ENCODE measurements around the gene SCNN1G. TPM values are rescaled to one million over a fixed set of nuclear protein-coding genes. Genes with fewer than 3 reads are reported as not detected.

SCNN1G gene
- total and polyA plus RNA-seq, 2 of the 13 experiments (the other 11 are each of a cell fraction or from before 2014, with no cell fraction given) = not detected

GRCh38 chr16:23145608-23146007 lies 36.9 kb upstream of the SCNN1G start:
- no peaks in the 10 kb centered on the region; a peak in 1 of 5 replicates for H3K36me3 ChIP-seq (replicated peaks in 1 of 2; ENCODE audit: control insufficient read depth in 1 of 2, insufficient read depth in 2 of 2, low read length in 2 of 2)
- DNase-seq (ENCODE audit: low spot score) (no peak), ATAC-seq (no peak), FAIRE-seq (no peak)
- no peak overlapping the region for H3K4me3 ChIP-seq (replicated peaks in 1 of 3; ENCODE audit: insufficient read depth in 1 of 3, low read depth in 2 of 3, low read length in 3 of 3)
- H3K79me2 ChIP-seq (ENCODE audit: insufficient read depth, low read length) = peaks cover 80% of the 10 kb centered on the region
- no peaks in the 10 kb centered on the region; a peak in 1 of 5 replicates for H3K27me3 ChIP-seq (ENCODE audit: control insufficient read depth in 1 of 2, insufficient read depth in 2 of 2, low read length in 2 of 2)
- H3K4me1 ChIP-seq (ENCODE audit: insufficient read depth, low read length) = peaks cover 88% of the 10 kb centered on the region
- 79% methylated on average over 3 of the region's 3 CpGs for WGBS (ENCODE audit: low lambda C conversion rate)
- ChIA-PET CTCF (ENCODE audit: low intra/inter-chr PET ratio, low total read pairs) (no interaction called here), POLR2A (interaction anchor here (1.5 kb wide), 1 partner anchor 54 kb away, joined by 3 read pairs; no protein-coding TSS in a partner anchor)
- BruUV-seq (replicated peaks) = TSS peak; percentile 19
- in situ Hi-C loops (cut with HindIII; ENCODE audit: extremely low pct_ligation_motif_present, low pct_unique_long_range_greater_than_20kb) (loop anchor here (10.0 kb wide), 1 partner anchor 61 kb away; no protein-coding TSS in a partner anchor), intact Hi-C loops (cut with micrococcal nuclease; ENCODE audit: unreplicated experiment) (loop anchor here (2.0 kb wide), 1 partner anchor 41 kb away; no protein-coding TSS in a partner anchor)
- H3K4me2 ChIP-seq (ENCODE audit: low read depth, low read length) = no peak overlapping the region
- no peak overlapping the region for H3K9ac ChIP-seq (ENCODE audit: insufficient read depth, low read depth, low read length)
- H3K27ac ChIP-seq (ENCODE audit: extremely low read length, insufficient read depth, low read length) = no peak overlapping the region
- no peak overlapping the region for H2AFZ ChIP-seq (ENCODE audit: low read length)
- H3K9me3 ChIP-seq (ENCODE audit: low read length) = no peaks in the 10 kb centered on the region
- H4K20me1 ChIP-seq (ENCODE audit: insufficient read depth, low read length) = peaks cover 17% of the 10 kb centered on the region
- TF ChIP-seq ZNF782 (CRISPR knock-in tag; IDR thresholded peaks at IDR 0.05; ENCODE audit: borderline replicate concordance) = no peak
- no peak for TF ChIP-seq SKI (IDR thresholded peaks at IDR 0.05; ENCODE audit: partially characterized antibody)
- no peak for TF ChIP-seq ZNF761 (CRISPR knock-in tag; conservative IDR thresholded peaks at IDR 0.05)
- TF ChIP-seq ZFP36 (IDR thresholded peaks at IDR 0.05; ENCODE audit: borderline replicate concordance, low read depth, low read length, partially characterized antibody) = no peak
- TF ChIP-seq ZZZ3 (CRISPR knock-in tag; IDR thresholded peaks at IDR 0.05; ENCODE audit: borderline replicate concordance) = no peak
- no peak for TF ChIP-seq REXO4 (CRISPR knock-in tag; IDR thresholded peaks at IDR 0.05; ENCODE audit: borderline replicate concordance)
- no peak for TF ChIP-seq ZBTB10 (CRISPR knock-in tag; IDR thresholded peaks at IDR 0.05; ENCODE audit: borderline replicate concordance)
- no peak for TF ChIP-seq RFXANK (CRISPR knock-in tag; IDR thresholded peaks at IDR 0.05)
- TF ChIP-seq DBP (CRISPR knock-in tag; IDR thresholded peaks at IDR 0.05; ENCODE audit: not compliant biosample characterization) = no peak
- no peak for TF ChIP-seq TP53 (CRISPR knock-in tag; conservative IDR thresholded peaks at IDR 0.05)
- no peak for TF ChIP-seq ARID4A (CRISPR knock-in tag; IDR thresholded peaks at IDR 0.05; ENCODE audit: borderline replicate concordance)
- no peak for TF ChIP-seq ZUFSP (CRISPR knock-in tag; IDR thresholded peaks at IDR 0.05; ENCODE audit: borderline replicate concordance)
- no peak for TF ChIP-seq EZH2 (conservative IDR thresholded peaks at IDR 0.05; ENCODE audit: low read depth, low read length)

Data from HepG2 (cell line).